HL-60 (cell line): ENCODE results near the gene CD82.

Source experiments
- CTCF ChIP-seq: IDR thresholded peaks from one replicate; pipeline ENCODE4 v1.5.1; 2011; ENCODE audit warnings: low read length, control low read depth, inconsistent platforms; ENCODE audit not compliant: insufficient read depth
- POLR2AphosphoS5 ChIP-seq: IDR thresholded peaks from 2 replicates; pipeline ENCODE4 v1.6.1; 2012; ENCODE audit warnings: low read depth

GRCh38 chr11:44615913-44616791, 50.7 kb downstream of the CD82 start:
- TF ChIP-seq POLR2AphosphoS5 (no peak), CTCF (no peak)
